ENCODE measurements around the gene MAPKAPK3.

The MAPKAPK3 gene

DNA sequence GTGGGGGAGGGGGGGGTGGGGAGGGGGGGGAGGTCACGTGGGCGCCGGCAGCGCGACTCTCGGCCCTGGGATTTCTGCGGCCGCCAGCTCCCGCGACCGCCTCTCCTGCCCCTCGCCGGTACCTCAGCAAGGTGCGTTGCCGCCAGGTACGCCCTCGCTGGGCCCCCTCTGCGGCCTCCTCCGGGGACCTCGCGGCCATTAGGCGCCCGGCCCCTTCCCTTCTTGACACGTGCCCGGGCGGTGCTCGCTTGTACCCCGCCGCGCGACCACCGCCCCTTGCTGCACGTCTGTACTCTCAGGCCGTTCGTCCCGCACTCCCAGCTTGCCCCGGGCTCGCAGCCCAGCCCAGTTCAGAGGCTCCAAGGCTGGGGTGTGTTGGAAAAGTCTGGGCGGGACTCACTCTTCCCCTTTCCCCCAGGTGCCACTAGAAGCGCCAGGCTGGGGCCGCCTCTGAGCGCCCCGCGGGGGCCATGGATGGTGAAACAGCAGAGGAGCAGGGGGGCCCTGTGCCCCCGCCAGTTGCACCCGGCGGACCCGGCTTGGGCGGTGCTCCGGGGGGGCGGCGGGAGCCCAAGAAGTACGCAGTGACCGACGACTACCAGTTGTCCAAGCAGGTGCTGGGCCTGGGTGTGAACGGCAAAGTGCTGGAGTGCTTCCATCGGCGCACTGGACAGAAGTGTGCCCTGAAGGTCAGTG is at the start of gene MAPKAPK3:
Gene MAPKAPK3, plus strand, starts transcription at position 56 of the 696 bp plus-strand sequence. Its CDS starts 415 bp downstream, at position 471.
- DNase-seq (ENCODE audit: low spot score) = peak; percentile 93

DNA sequence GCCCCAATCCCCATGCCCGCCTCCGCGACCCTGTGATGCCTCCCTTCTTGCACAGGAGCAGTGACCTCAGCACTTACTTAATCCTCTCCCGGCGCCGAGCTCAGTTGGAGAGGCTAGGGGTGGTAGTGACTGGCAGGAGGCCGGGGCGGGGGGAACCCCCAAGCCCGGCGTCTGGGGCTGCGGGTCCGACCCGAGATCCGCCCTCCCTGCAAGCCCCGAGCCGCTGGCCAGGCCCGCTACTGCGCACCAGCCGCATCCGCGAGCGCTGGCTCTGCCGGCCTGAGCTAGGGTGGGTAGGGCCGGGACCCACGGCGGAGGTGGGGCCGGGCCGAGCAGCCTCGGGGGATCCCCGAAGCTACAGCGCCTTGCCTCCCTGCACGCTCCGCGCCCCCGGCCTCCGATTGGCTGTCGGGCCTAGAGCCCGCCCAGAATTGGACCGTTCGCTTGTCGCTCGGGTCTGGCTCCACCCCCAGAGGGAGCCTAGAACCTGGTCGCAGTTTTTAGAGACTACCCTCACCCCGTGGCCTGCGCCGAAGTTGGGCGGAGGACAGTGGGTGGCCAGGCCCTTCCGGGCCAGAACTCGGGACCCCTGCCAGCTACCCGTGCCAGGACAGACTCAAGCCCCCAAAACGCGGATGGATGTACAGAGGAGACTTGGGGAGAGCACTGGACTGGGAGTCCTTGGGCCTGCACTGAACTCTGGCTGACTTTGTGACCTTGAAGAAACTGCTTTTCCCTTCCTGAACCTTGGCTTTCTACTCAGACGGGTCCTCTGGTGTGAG is 49.4 kb upstream of the MAPKAPK3 start, which contains the start of gene C3orf18:
Gene C3orf18, minus strand, starts transcription at position 362 of the 782 bp plus-strand sequence. CDS start 2,048 bp downstream, outside the sequence.
- peak; percentile 97 for DNase-seq (ENCODE audit: low spot score)

DNA sequence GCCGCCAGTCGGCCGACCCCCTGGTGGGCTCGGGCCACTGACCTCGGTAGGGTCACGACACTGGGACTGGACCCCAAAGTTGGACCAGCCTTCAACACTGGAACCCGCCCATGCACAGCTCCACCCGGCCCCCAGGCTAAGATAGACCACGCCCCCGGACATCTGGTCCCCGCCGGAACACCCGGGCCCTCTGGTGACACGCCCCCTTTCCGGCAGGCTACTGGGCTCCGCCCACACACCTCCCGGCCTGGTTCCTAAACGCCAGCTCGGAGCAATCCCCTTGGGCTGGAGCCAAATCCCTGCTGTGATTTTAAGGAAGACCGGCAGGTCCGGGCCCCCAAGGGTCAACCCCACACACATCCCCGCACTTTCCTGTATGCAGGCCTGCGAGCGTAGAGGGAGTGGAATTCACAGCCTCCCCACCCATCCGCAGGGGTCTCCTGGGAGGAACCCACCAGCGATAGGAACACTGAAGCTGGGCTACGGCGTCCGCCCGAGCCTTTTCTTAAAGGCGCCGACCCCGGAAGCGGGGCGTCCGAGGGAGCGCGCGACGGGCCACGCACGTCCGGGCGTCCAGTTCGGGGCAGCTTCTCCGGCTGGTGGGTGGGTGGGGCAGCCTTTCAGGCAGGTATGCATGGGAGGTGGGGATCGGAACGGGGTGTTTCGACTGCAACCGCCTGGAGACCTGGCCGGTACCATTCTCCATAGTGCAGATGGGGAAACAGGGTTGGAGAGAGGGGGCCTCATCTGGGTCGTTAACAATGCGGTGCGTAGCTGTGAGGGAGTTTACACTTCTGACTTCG is 47.8 kb upstream of the MAPKAPK3 start, which contains the start of gene HEMK1:
Gene HEMK1, plus strand, starts transcription at position 576 of the 803 bp plus-strand sequence. CDS start 1,583 bp downstream, outside the sequence.
- DNase-seq (ENCODE audit: low spot score) = peak; percentile 99

DNA sequence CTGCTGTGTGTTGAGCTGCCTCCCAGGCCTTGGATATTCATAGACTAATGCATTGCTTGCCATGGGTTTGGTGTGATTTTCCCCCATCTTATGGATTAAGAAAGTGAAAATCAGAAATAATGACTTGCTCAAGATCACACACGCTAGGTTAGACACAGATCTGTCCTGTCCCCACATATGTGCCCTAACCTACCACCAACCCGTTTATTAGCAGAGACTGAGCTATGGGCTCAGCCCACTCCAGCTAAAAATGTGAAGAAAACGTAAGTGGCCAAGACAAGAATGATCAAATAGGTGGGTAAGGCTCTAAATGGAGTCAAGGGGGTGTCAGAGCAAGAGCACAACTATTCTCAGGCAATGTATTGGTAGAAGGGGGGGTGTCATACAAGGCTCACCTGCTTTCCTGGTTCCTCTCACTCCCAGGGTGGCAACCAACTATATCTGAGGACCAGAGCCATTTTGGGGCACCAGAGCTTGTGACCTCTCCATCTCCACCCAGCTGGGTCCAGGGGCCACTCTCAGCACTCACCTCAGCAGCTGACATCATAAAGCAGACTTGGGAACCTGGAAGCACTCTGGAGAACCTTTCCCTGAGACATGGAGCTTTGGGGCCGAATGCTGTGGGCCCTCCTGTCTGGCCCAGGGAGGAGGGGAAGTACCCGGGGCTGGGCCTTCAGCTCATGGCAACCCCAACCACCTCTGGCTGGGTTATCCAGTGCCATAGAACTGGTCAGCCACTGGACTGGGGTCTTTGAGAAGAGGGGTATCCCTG is 46.3 kb upstream of the MAPKAPK3 start:
- DNase-seq (ENCODE audit: low spot score) = no peak

DNA sequence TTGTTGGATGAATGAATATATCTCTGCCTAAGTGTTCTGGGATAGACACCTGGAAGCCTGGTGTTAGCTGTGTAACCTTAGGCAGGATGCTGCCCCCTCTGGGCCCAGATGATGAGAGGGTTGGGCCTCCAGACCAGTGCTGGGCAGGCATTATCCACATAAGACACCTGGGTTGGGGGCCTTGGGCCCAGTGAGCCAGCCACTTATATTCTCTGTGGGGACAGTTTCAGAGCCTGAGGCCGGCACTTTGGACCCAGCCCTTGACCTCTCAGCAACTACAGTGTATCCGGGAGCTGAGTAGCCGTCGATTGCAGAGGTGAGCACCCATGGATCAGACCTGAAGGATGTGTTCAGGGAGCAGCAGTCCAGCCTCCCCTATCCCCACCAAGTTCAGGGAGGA is 45.5 kb upstream of the MAPKAPK3 start:
- no peak for DNase-seq (ENCODE audit: low spot score)

DNA sequence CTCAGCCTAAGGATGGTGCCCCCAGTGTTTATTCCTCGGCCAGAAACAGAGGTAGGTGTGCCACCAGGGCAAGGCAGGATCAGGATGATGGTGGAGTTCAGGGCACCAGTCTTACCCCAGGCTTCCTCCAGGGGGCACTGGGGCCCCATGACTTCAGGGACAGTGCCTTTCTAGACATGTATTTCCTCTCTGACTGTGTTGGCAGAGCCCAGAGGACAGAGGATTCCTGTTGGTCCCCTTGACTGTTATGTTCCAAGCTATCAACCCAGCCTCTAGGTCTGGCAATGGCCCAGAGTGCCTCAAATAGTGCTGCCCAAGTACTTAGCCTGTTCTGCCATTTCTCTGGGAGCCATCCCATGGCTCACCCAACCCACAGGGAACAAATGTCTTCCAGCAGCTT is 44.8 kb upstream of the MAPKAPK3 start:
- peak; percentile 84 for DNase-seq (ENCODE audit: low spot score)

DNA sequence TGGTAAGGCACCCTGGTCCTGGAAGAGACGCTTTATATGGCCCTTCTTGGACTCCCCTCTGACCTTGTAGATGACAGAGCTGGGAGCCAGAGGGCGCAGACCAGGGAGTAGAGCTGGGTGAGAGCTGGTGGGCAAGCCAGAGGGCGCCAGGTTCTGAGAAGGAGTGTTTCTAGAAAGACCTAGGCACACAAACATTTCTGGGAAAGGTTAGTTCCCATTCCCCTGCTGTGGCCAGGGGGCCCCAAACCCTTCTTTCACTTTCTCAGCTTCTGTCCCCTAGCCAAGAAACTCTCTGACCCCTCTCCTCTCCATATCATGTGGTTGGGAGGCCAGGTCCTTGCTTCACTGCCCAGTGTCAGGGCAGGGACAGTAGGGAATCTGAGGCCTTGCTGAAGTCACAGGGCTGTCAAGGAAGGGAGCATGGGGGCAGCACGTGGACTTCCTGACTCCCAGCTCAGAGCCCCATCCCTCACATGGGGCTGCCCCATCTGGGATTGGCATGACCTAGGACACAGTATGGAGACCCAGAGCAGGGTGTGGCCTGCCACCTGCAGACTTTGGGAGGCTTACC is 44.1 kb upstream of the MAPKAPK3 start:
- no peak for DNase-seq (ENCODE audit: low spot score)

DNA sequence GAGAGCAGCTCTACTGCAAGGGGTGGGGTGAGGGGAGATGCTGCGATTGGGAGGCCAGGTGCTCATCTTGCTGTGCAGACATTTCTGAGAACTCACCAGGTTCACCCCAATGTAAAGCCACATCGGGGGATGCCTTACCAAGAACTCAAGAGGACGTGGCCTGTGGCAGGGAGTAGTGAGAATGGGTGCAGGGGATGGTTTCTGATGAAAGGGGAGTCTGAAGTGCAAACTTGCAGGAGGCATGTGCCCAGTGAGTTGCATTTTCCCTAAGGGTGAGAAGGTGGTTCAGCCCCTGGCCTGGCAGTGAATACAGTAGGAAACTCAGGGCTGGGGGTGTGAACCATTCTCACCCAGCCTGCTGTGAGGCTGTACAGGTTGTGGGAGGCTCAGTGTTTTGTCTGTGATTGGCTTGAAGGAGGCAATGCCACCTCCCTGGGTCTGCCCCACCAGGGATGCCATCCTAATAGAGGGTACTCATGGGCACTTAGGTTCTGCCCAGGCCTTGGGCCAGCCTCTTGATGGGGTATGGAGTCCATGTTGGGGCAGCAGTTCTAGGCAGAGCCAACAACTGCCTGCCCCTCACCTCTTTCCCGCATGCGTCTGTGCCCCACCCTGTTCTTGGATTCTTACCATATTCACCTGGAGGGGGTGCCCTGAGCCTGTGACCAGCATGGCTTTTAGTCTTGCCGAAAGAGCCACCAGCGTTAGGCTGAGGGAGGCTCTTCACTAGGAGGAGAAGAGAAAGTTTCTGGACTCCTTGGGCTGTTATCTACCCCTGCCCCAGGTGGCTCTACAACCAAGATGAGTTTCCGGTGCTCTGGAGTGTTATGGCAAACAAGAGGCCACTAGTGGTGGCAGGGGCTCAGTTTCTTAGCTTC is 43.1 kb upstream of the MAPKAPK3 start:
- no peak for DNase-seq (ENCODE audit: low spot score)

DNA sequence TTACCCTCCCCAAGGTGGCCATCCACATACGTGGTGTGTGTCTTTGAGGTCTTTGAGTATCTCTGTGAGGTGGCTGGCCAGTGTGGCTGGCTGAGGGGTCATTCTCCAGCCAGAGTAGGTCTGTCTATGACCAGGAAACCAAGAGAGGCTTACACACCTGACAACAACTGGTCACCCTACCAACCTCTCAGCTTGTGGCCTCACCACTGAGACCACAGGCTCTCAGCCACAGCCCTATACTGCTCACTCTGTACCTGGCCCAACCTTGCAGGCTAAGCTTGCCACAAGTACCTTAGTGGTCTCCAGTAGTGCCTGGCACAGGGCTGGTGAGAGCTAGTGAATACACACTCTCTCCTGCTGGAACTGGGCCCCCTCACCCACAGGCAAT is 42.5 kb upstream of the MAPKAPK3 start:
- no peak for DNase-seq (ENCODE audit: low spot score)

DNA sequence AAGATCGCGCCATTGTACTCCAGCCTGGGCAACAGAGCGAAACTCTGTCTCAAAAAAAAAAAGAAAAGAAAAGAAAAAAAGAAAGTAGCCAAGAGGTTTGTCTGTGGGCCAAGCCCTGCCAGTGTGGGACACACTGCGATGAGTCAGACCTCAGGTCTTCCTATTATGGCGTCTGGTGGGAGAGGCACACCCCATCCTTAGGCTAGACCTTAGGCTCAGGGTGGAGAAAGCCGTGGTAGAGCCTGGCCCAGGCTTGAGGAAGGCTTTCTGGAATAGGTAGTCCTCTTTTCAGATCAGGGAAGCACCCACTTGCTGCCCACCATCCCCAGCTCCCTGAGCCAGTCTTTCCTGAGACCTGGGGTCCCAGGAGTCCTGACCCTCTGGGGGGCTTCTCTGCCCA is 41.6 kb upstream of the MAPKAPK3 start:
- no peak for DNase-seq (ENCODE audit: low spot score)

DNA sequence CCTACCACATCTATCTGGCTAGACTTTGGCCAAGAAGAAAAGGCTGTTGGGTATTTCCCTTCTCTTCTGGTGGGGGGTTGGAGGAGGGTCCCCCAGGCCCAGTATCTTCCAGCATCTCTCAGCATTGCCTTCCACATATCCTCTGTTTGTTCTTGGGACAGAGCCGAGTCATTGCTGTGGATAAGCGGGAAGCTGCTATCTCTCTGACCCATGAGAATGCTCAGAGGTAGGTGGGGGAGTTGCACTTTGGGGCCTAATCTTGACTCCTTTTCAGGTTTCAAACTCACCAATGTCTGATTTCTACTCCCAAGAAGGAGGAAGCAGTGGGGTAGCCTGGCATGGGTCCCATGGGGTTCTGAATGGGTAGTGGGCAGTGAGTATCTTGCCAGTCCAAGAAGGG is 39.6 kb upstream of the MAPKAPK3 start:
- no peak for DNase-seq (ENCODE audit: low spot score)

DNA sequence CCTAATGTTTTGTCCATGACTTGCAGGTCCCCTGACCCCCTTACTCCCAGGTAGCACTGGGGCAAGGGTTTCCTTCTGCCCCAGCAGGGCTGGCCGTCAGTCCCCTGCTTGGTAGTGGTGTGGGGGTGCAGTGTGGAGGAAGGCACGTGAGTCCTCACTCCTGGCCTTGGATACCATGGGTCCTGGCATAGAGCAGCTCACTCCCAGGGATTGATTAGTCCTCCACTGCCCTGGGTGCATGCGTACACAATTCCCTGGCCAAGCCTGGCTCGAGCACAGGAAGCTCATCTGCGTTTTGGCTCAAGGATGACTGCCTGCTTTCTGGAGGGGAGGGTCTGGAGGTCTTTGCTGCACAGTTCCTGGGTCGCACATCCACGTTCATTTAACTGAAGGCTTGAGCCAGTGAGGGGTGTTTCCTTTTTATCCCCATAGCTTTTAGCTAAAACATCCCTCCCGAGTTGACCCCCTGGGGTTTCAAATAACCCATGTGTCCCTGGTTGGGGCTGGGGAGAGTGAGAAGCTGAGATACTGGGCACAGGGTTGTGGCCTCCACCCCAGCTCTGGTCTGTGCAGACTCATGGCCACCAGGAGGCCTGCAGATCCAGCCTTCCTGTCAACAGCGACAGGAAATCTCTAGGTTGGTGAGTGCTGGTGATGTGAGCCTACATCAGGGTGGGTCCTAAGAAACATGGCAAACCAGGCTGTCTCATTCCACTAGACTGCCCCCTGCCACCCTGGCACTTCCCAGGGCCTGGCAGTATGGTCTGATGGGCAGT is 36.1 kb upstream of the MAPKAPK3 start:
- no peak for DNase-seq (ENCODE audit: low spot score)

DNA sequence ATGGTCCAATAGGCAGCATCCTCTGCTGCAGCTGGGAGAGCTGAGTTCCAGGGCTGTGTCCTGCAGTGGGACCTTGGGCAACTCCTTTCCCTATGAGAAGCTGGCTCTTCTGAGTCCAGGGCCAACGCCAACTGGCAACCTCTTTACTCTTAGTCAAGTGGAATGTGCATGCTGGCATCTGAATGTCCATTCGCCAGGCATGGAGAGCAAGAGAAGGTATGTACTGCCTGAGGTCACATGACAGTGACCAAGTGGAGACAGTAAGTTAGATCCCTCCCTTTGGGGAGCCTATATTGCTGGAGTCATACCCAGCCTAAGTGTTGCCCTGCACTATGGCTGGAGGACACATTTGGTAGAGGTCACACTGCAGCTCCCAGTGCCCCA is 35.5 kb upstream of the MAPKAPK3 start:
- no peak for DNase-seq (ENCODE audit: low spot score)

DNA sequence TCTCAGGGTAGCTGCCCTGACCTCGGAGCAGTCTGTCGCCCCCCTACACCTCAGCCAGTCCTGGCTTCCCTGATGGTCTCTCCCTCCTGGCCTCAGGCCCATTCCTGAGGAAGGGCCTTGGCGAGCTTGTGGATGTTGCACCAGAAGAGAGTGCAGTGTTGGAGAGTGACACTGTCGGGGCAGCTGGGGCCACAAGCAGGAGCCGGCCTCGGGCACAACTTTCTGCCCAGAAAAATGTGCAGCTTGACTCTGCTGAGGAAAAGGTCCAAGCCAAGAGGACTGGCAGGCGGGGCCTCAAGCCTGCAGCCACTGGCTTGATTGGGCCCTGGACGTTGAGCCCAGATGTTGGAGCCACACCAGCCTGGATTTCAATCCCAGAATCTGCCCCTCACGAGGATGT is 34.9 kb upstream of the MAPKAPK3 start:
- no peak for DNase-seq (ENCODE audit: low spot score)

DNA sequence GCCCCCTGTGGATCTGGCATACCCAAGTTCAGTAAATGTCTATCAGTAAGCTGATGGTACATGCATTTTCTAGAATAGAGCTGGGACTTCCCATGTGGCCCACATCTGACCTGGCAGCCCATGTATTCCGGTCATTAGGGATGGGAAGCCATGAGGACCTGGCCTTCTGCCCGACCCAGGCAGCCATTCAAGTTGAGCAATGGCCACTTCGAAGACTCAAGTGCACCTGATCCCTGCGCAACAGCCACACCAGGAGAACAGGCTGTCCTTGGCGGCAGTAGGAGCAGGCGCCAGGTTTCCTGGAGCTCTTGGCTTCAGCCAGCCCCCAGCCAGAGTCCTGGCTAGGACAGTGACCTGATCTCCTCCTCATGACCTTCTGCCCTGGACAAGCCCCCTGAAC is 33.1 kb upstream of the MAPKAPK3 start:
- DNase-seq (ENCODE audit: low spot score) = no peak

DNA sequence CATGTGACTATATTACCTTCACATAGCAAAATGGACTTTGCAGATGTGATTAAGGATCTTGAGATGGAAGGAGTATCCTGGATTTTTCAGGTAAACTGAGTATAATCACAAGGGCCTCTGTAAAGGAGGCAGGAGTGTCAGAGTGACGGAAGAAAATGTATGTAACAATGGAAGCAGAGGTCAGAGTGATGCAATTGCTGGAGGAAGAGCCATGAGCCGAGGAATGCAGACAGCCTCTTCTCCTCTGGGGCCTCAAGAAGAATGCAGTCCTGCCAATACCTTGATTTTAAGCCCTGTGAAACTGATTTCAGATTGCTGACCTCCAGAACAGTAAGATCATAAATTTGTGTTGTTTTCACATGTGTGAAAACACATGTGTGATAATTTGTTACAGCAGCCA is 32.6 kb upstream of the MAPKAPK3 start:
- no peak for DNase-seq (ENCODE audit: low spot score)

DNA sequence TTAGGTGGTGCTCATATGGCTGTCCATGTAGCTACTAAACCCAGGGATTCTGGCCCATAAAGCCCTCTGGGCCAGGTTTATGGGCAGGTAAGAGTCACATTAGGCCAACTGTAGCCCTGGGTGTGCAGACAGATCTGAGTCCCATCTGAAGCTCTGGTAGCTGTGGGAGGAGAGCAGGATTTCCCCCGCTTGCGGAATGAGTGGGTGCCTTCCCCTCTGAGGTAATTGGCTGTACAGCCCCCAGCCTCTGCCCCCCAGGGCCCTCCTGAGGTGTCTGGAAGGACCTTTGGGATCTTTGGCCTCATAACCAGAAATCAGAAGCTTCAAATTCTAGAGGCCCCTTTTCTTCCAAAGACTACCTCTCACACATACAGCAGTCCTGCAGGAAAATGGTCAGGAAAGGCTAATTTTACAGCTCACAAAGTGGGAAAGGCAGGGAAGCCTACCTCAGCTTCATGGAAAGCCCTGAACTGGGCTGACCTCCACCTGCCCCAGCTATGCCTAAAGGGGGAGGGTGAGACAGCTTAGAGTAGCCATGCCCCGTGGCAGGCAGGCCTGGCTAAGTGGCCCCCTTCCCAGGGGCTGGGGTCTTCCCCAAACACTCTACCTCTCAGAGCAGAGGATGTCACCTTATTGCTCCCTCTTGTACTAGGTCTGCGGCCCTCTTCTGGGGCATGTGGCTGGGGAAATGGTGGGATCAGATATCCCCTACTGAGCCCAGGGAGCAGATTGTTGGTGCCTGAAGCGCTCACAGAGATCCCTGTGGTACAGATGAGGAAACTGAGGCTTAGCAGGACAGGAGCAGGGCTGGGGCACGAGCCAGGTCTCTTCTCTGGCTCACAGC is 30.8 kb upstream of the MAPKAPK3 start:
- no peak for DNase-seq (ENCODE audit: low spot score)

DNA sequence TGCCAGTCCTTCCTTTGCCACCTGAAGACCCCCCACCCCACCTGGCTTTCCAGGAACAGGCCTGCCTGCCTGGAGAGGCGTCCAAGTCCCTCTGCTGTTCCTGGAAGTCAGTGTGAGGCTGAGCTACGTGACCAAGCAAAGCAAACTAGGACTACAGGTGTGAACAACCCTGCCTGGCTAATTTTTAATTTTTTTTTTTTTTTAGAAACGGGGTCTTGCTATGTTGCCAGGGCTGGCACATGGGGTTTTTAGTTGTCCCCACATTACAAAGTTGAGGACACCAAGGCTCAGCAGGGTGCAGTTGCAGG is 30.2 kb upstream of the MAPKAPK3 start:
- no peak for DNase-seq (ENCODE audit: low spot score)

DNA sequence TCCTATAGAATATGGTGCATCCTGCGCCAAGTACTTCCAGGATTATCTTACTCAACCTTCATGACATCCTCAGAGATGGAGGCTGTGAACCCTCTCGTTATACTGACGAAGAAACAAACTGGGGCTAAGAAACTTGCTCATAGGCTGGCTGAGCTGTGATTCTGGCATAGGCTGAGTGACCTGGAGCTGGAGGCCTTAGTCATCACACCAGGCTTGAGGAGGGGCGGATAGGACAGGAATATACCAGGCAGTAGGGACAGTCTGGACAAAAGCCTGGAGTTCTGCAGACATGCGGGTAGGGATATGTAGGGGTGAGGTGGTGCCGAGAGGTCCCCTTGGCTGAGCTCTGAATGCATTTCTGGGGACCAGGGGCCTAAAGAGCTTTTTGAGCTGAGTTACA is 29.6 kb upstream of the MAPKAPK3 start:
- no peak for DNase-seq (ENCODE audit: low spot score)

Data from D341Med (cell line).